Endothelial cell of umbilical vein (primary cell): ENCODE data around the gene RPRD2. TPM values are rescaled to one million over a fixed set of nuclear protein-coding genes. Genes with fewer than 3 reads are reported as not detected.

ENCODE experiments used
- BruUV-seq: library from RNA; stranded (reverse); fragments of 400-500 nt; replicated peaks from 2 replicates; lab custom pipeline; 2021; lab: Mats Ljungman, UMichigan
- CTCF ChIA-PET: fragments of 300-600, 350-600 bp; sonication (Branson Sonifier 250); formaldehyde crosslinking; loops from one replicate; lab custom pipeline; 2021; ENCODE audit warnings: antibody characterized with exemption, inconsistent platforms; lab: Charles Lee
- POLR2A ChIA-PET: fragments of 300-600, 350-600 bp; sonication (Branson Sonifier 250); formaldehyde crosslinking; loops from one replicate; lab custom pipeline; 2021; ENCODE audit warnings: antibody characterized with exemption, inconsistent platforms; lab: Charles Lee
- DNase-seq: peaks from one replicate; pipeline ENCODE4 v3.0.0-alpha.2; 2011; ENCODE audit warnings: low read depth, low spot score
- FAIRE-seq: peaks from 2 replicates; lab custom pipeline; 2011; peaks lifted over from hg19 to GRCh38; lab: Jason Lieb, UNC
- H2AFZ ChIP-seq: 2 replicates; pipeline ENCODE4 v1.6.0; 2012; ENCODE audit warnings: low read depth, low read length, control low read depth, inconsistent platforms
- H3K27ac ChIP-seq: 2 replicates; pipeline ENCODE4 v1.5.1; 2011; ENCODE audit warnings: low read depth, mild to moderate bottlenecking, control low read depth, low read length, moderate library complexity; ENCODE audit not compliant: insufficient read depth
- H3K27me3 ChIP-seq, 2 experiments: 2 replicates each; pipeline versions ENCODE4 v1.6.0 to v1.6.1; 2011; ENCODE audit warnings: low read length in 2 of 2, mixed read lengths in 1 of 2; ENCODE audit not compliant: control insufficient read depth in 2 of 2, insufficient read depth in 2 of 2
- H3K36me3 ChIP-seq, 2 experiments: 2 replicates in 1 of 2; 3 replicates in 1 of 2; pipeline ENCODE4 v1.5.1; 2011; ENCODE audit warnings: low read length in 2 of 2, mild to moderate bottlenecking in 1 of 2, moderate library complexity in 1 of 2; ENCODE audit not compliant: control insufficient read depth in 2 of 2, insufficient read depth in 2 of 2; ENCODE audit errors: extremely low read depth in 1 of 2
- H3K4me1 ChIP-seq: 3 replicates; pipeline ENCODE4 v1.5.1; 2011; ENCODE audit warnings: mild to moderate bottlenecking, low read length; ENCODE audit not compliant: control insufficient read depth, insufficient read depth; ENCODE audit errors: extremely low read depth
- H3K4me2 ChIP-seq: 2 replicates; pipeline ENCODE4 v1.6.1; 2011; ENCODE audit warnings: low read length, control low read depth, mixed read lengths; ENCODE audit not compliant: insufficient read depth
- H3K4me3 ChIP-seq, 3 experiments: fragments of 200-600 bp in 1 of 3; sonication (generic), shearing (Covaris generic) in 1 of 3; replicated peaks in 1 of 3; 2 replicates each; pipeline ENCODE4 v1.5.1; 2011 to 2016; ENCODE audit warnings: control low read depth in 3 of 3, low read length in 3 of 3, mild to moderate bottlenecking in 2 of 3, inconsistent platforms in 1 of 3, low read depth in 1 of 3, moderate library complexity in 1 of 3; ENCODE audit not compliant: insufficient read depth in 1 of 3
- H3K79me2 ChIP-seq: 2 replicates; pipeline ENCODE4 v1.6.0; 2012; ENCODE audit warnings: low read length, inconsistent platforms; ENCODE audit not compliant: control insufficient read depth, insufficient read depth
- H3K9ac ChIP-seq: replicated peaks from 2 replicates; pipeline ENCODE3; 2011; ENCODE audit warnings: low read length, control low read depth; ENCODE audit not compliant: insufficient read depth; ENCODE audit errors: extremely low read depth
- H3K9me1 ChIP-seq: replicated peaks from 3 replicates; pipeline ENCODE4 v1.6.0; 2011; ENCODE audit warnings: mild to moderate bottlenecking, low read length; ENCODE audit not compliant: control insufficient read depth, insufficient read depth; ENCODE audit errors: extremely low read depth
- H3K9me3 ChIP-seq: replicated peaks from 2 replicates; pipeline ENCODE4 v1.5.1; 2012; ENCODE audit warnings: low read length, inconsistent platforms; ENCODE audit not compliant: control insufficient read depth, insufficient read depth
- H4K20me1 ChIP-seq: replicated peaks from 2 replicates; pipeline ENCODE3; 2011; ENCODE audit warnings: mild to moderate bottlenecking, low read length; ENCODE audit not compliant: control insufficient read depth, insufficient read depth; ENCODE audit errors: extremely low read depth
- EZH2 ChIP-seq: IDR thresholded peaks from 2 replicates; pipeline ENCODE4 v1.6.1; 2012; ENCODE audit warnings: borderline replicate concordance, low read depth, mild to moderate bottlenecking, moderate library complexity, low read length, inconsistent platforms; ENCODE audit not compliant: severe bottlenecking
- FOS ChIP-seq: IDR thresholded peaks from 2 replicates; pipeline ENCODE4 v1.6.1; 2011; ENCODE audit warnings: mild to moderate bottlenecking, low read length, moderate library complexity, borderline replicate concordance; ENCODE audit not compliant: insufficient read depth
- GATA2 ChIP-seq: IDR thresholded peaks from 2 replicates; pipeline ENCODE4 v1.7.0; 2011; ENCODE audit warnings: low read depth, mild to moderate bottlenecking, moderate library complexity, mixed read lengths, low read length; ENCODE audit not compliant: insufficient read length, insufficient read depth
- JUN ChIP-seq: IDR thresholded peaks from 2 replicates; pipeline ENCODE4 v1.6.1; 2011; ENCODE audit warnings: borderline replicate concordance, low read depth; ENCODE audit not compliant: insufficient read length, insufficient read depth
- MYC ChIP-seq: IDR thresholded peaks from one replicate; pipeline ENCODE4 v1.6.1; 2011; ENCODE audit warnings: mild to moderate bottlenecking, low read depth, low read length
- POLR2A ChIP-seq: IDR thresholded peaks from 2 replicates; pipeline ENCODE4 v1.6.1; 2012; ENCODE audit warnings: low read depth, mild to moderate bottlenecking, control low read depth, low read length
- dilution Hi-C: fragments of 300-500 bp; cut with MboI; formaldehyde crosslinking; loops from one replicate; pipeline ENCODE4 v1.15.0; 2019; ENCODE audit warnings: low sequenced_read_pairs; ENCODE audit not compliant: extremely low pct_ligation_motif_present
- intact Hi-C: fragments of 100-400 bp; cut with micrococcal nuclease; formaldehyde crosslinking; loops from one replicate; pipeline ENCODE4 v1.10.0; 2022
- polyA plus RNA-seq, 4 experiments: library from polyadenylated mRNA; depleted of rRNA in 3 of 4; stranded (reverse) in 3 of 4; unstranded in 1 of 4; fragments of >200 nt; gene quantifications; 2 replicates each; pipeline versions ENCODE4 v1.2.1 to v1.2.3, GENCODE V29; 2011 to 2012; ENCODE audit warnings: missing spikeins in 1 of 4
- total RNA-seq: library from RNA; stranded (reverse); gene quantifications from 2 replicates; pipeline ENCODE4 v1.2.3, GENCODE V29; 2021
- TF ChIP-seq, protein P1 (sequence below), 2 donors: IDR thresholded peaks; 1 replicate in 1 of 2; 2 replicates in 1 of 2; pipeline ENCODE4 v1.5.1; 2011; ENCODE audit warnings: low read length in 2 of 2, mild to moderate bottlenecking in 2 of 2, moderate library complexity in 2 of 2, control low read depth in 1 of 2, inconsistent platforms in 1 of 2, low read depth in 1 of 2; ENCODE audit not compliant: insufficient read depth in 1 of 2; ENCODE audit errors: extremely low read depth in 1 of 2
- TF ChIP-seq, protein P2 (sequence below): IDR thresholded peaks from 2 replicates; pipeline ENCODE4 v1.6.1; 2011; ENCODE audit not compliant: insufficient read depth, insufficient read length

The RPRD2 gene
- total and polyA plus RNA-seq, 2 donors (not counting 3 experiments of a cell fraction or from before 2014, with no cell fraction given) = 12.9 to 23.9 TPM

DNA sequence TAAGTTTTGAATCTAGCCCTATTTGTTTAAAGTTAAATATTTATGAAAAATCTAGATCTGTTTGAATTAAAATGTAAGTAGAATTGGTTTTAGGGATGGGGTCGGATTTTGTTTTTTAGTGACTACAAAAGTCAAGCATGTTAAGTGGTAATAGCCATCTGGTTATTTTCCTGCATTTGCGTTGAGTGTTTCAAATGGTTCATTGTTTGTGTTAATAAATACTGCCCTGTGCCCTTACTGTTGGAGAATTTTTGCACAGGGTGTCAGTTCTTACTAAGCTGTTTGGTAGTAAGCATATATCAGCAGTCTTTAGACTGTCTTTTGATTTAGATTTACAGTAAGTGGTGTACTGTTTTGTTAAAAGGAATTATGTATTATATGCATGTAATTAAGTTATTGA is 77.2 kb downstream of the RPRD2 start:
- Histone ChIP-seq H3K79me2 (no peaks in the 10 kb centered on the region), H3K9me3 (no peaks in the 10 kb centered on the region), H3K36me3 (peaks cover 2 to 6% of the 10 kb centered on the region in 2 experiments), H2AFZ (no peak overlapping the region), H3K9ac (no peak overlapping the region), H3K9me1 (no peaks in the 10 kb centered on the region), H3K4me1 (no peaks in the 10 kb centered on the region), H4K20me1 (no peaks in the 10 kb centered on the region), H3K27me3 (no peaks in the 10 kb centered on the region), H3K4me2 (no peak overlapping the region), H3K4me3 (no peak overlapping the region), H3K27ac (no peak overlapping the region)
- DNase-seq = no peak
- TF ChIP-seq MYC (no peak), FOS (no peak), JUN (no peak), GATA2 (no peak), POLR2A (no peak), EZH2 (no peak)
- TF ChIP-seq, protein P1, sequence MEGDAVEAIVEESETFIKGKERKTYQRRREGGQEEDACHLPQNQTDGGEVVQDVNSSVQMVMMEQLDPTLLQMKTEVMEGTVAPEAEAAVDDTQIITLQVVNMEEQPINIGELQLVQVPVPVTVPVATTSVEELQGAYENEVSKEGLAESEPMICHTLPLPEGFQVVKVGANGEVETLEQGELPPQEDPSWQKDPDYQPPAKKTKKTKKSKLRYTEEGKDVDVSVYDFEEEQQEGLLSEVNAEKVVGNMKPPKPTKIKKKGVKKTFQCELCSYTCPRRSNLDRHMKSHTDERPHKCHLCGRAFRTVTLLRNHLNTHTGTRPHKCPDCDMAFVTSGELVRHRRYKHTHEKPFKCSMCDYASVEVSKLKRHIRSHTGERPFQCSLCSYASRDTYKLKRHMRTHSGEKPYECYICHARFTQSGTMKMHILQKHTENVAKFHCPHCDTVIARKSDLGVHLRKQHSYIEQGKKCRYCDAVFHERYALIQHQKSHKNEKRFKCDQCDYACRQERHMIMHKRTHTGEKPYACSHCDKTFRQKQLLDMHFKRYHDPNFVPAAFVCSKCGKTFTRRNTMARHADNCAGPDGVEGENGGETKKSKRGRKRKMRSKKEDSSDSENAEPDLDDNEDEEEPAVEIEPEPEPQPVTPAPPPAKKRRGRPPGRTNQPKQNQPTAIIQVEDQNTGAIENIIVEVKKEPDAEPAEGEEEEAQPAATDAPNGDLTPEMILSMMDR (IDR thresholded peaks at IDR 0.05; ENCODE audit: extremely low read depth in 1 of 2, insufficient read depth in 1 of 2, low read depth in 1 of 2, low read length in 2 of 2) = no peak
- TF ChIP-seq, protein P2, sequence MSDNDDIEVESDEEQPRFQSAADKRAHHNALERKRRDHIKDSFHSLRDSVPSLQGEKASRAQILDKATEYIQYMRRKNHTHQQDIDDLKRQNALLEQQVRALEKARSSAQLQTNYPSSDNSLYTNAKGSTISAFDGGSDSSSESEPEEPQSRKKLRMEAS = no peak
- intact Hi-C loops = no loop called here
- dilution Hi-C loops = no loop called here
- ChIA-PET CTCF (interaction anchor here (1.5 kb wide), 1 partner anchor 91 kb away, joined by 4 read pairs; no protein-coding TSS in a partner anchor), POLR2A (no interaction called here)
- no TSS peak for BruUV-seq
- no peak for FAIRE-seq
